ENCODE data around the gene CPS1.

Gene CPS1

GRCh38 chr2:210536973-210537650 is 19.3 kb upstream of the CPS1 start:
- TF ChIP-seq EZH2 (IDR thresholded peaks at IDR 0.05; ENCODE audit: borderline replicate concordance, low read depth, low read length, severe bottlenecking), result no peak
- no peak for TF ChIP-seq CTCF (IDR thresholded peaks at IDR 0.05; ENCODE audit: borderline replicate concordance, extremely low read depth, low read length, poor library complexity, severe bottlenecking)
- DNase-seq, result no peak
- no peaks in the 10 kb centered on the region for H3K9me3 ChIP-seq (ENCODE audit: insufficient read depth, low read length, severe bottlenecking)
- no peak overlapping the region for H3K27ac ChIP-seq (ENCODE audit: low read length)
- no peak overlapping the region for H3K9ac ChIP-seq (ENCODE audit: low read depth, low read length)
- no peaks in the 10 kb centered on the region for H3K27me3 ChIP-seq (ENCODE audit: insufficient read depth, low read length, poor library complexity)
- H3K4me3 ChIP-seq (ENCODE audit: low read depth in 1 of 2, low read length in 2 of 2), result no peak overlapping the region
- no peaks in the 10 kb centered on the region for H3K4me1 ChIP-seq (ENCODE audit: insufficient read depth, low read length)
- no peaks in the 10 kb centered on the region for H3K36me3 ChIP-seq (ENCODE audit: insufficient read depth, low read length)
- no peaks in the 10 kb centered on the region for H3K79me2 ChIP-seq (ENCODE audit: insufficient read depth, low read length)
- H3K4me2 ChIP-seq (ENCODE audit: insufficient read depth, low read length), result no peak overlapping the region
- no peak overlapping the region for H2AFZ ChIP-seq (ENCODE audit: low read depth, low read length)
- ATAC-seq (ENCODE audit: insufficient read depth, low read depth), result no peak
- H4K20me1 ChIP-seq (ENCODE audit: insufficient read depth, low read length), result no peaks in the 10 kb centered on the region

GRCh38 chr2:210539035-210539434 is 17.4 kb upstream of the CPS1 start:
- Histone ChIP-seq H2AFZ (ENCODE audit: low read depth, low read length) (no peak overlapping the region), H4K20me1 (ENCODE audit: insufficient read depth, low read length) (no peaks in the 10 kb centered on the region), H3K9me3 (ENCODE audit: insufficient read depth, low read length, severe bottlenecking) (no peaks in the 10 kb centered on the region), H3K36me3 (ENCODE audit: insufficient read depth, low read length) (no peaks in the 10 kb centered on the region), H3K4me3 (ENCODE audit: low read depth in 1 of 2, low read length in 2 of 2) (no peak overlapping the region), H3K79me2 (ENCODE audit: insufficient read depth, low read length) (no peaks in the 10 kb centered on the region), H3K27ac (ENCODE audit: low read length) (no peak overlapping the region), H3K9ac (ENCODE audit: low read depth, low read length) (no peak overlapping the region), H3K4me1 (ENCODE audit: insufficient read depth, low read length) (no peaks in the 10 kb centered on the region), H3K27me3 (ENCODE audit: insufficient read depth, low read length, poor library complexity) (no peaks in the 10 kb centered on the region), H3K4me2 (ENCODE audit: insufficient read depth, low read length) (no peak overlapping the region)
- no peak for ATAC-seq (ENCODE audit: insufficient read depth, low read depth)
- TF ChIP-seq EZH2 (IDR thresholded peaks at IDR 0.05; ENCODE audit: borderline replicate concordance, low read depth, low read length, severe bottlenecking), result no peak
- no peak for TF ChIP-seq CTCF (IDR thresholded peaks at IDR 0.05; ENCODE audit: borderline replicate concordance, extremely low read depth, low read length, poor library complexity, severe bottlenecking)
- DNase-seq, result no peak

GRCh38 chr2:210539578-210540416 is 16.6 kb upstream of the CPS1 start:
- Histone ChIP-seq H3K4me2 (ENCODE audit: insufficient read depth, low read length) (no peak overlapping the region), H3K79me2 (ENCODE audit: insufficient read depth, low read length) (no peaks in the 10 kb centered on the region), H3K36me3 (ENCODE audit: insufficient read depth, low read length) (no peaks in the 10 kb centered on the region), H3K27ac (ENCODE audit: low read length) (no peak overlapping the region), H3K9me3 (ENCODE audit: insufficient read depth, low read length, severe bottlenecking) (no peaks in the 10 kb centered on the region), H4K20me1 (ENCODE audit: insufficient read depth, low read length) (no peaks in the 10 kb centered on the region), H2AFZ (ENCODE audit: low read depth, low read length) (no peak overlapping the region), H3K4me3 (ENCODE audit: low read depth in 1 of 2, low read length in 2 of 2) (no peak overlapping the region), H3K27me3 (ENCODE audit: insufficient read depth, low read length, poor library complexity) (no peaks in the 10 kb centered on the region), H3K9ac (ENCODE audit: low read depth, low read length) (no peak overlapping the region), H3K4me1 (ENCODE audit: insufficient read depth, low read length) (no peaks in the 10 kb centered on the region)
- TF ChIP-seq EZH2 (IDR thresholded peaks at IDR 0.05; ENCODE audit: borderline replicate concordance, low read depth, low read length, severe bottlenecking), result no peak
- no peak for TF ChIP-seq CTCF (IDR thresholded peaks at IDR 0.05; ENCODE audit: borderline replicate concordance, extremely low read depth, low read length, poor library complexity, severe bottlenecking)
- no peak for DNase-seq
- ATAC-seq (ENCODE audit: insufficient read depth, low read depth), result no peak

Data from DND-41 (cell line).